ENCODE results near the gene NOXO1. TPM values are rescaled to one million over a fixed set of nuclear protein-coding genes. Genes with fewer than 3 reads are reported as not detected.

The NOXO1 gene
- total RNA-seq, 2 donors from 2014 or later: 0.42 TPM; not detected in 1

- Mint-ChIP-seq H3K4me3 (peak overlapping the region; percentile 38), H3K27me3 (ENCODE audit: insufficient read depth) (peaks cover 72% of the 10 kb centered on the region), H3K4me1 (peaks cover 2% of the 10 kb centered on the region), H3K27ac (no peak overlapping the region), H3K9me3 (no peaks in the 10 kb centered on the region), H3K36me3 (ENCODE audit: low read depth) (no peaks in the 10 kb centered on the region)
- Histone ChIP-seq H3K36me3 (ENCODE audit: control insufficient read depth, insufficient read depth, low read length) (no peaks in the 10 kb centered on the region), H3K27me3 (ENCODE audit: control insufficient read depth, insufficient read depth, low read length, poor library complexity, severe bottlenecking) (peaks cover 44% of the 10 kb centered on the region), H3K9ac (ENCODE audit: extremely low read depth, low read length, poor library complexity, severe bottlenecking) (no peak overlapping the region), H3K27ac (ENCODE audit: low read depth, low read length) (no peak overlapping the region), H3K4me3 (ENCODE audit: low read length) (peak overlapping the region; percentile 29), H3K9me3 (ENCODE audit: control insufficient read depth, low read length) (no peaks in the 10 kb centered on the region), H3K4me1 (ENCODE audit: control insufficient read depth, insufficient read depth, low read length) (no peaks in the 10 kb centered on the region)
- peak; percentile 75 for DNase-seq
- no peak for TF ChIP-seq CTCF (conservative IDR thresholded peaks at IDR 0.05)
- 3 to 6% methylated on average over 35 to 96 of the region's 96 CpGs for WGBS, 2 experiments (ENCODE audit: insufficient coverage in 1 of 2, insufficient read length in 1 of 2)
These were observed 38.9 kb upstream of the NOXO1 start for GRCh38 chr16:2019921-2020831.

- peaks cover 2% of the 10 kb centered on the region for H3K4me1 Mint-ChIP-seq
- no peaks in the 10 kb centered on the region for H3K9me3 ChIP-seq (ENCODE audit: control insufficient read depth, low read length)
- WGBS, 2 experiments (ENCODE audit: insufficient coverage in 1 of 2, insufficient read length in 1 of 2): 1 to 15% methylated on average over 15 to 33 of the region's 33 CpGs
- peak within 1 kb of the TSS; percentile 38 for H3K4me3 Mint-ChIP-seq
- no peak within 1 kb of the TSS for H3K27ac ChIP-seq (ENCODE audit: low read depth, low read length)
- no peaks in the 10 kb centered on the region for H3K9me3 Mint-ChIP-seq
- H3K27me3 Mint-ChIP-seq (ENCODE audit: insufficient read depth): peaks cover 69% of the 10 kb centered on the region
- DNase-seq: peak; percentile 77
- H3K9ac ChIP-seq (ENCODE audit: extremely low read depth, low read length, poor library complexity, severe bottlenecking): no peak within 1 kb of the TSS
- peak; percentile 33 for TF ChIP-seq CTCF (conservative IDR thresholded peaks at IDR 0.05)
- no peaks in the 10 kb centered on the region for H3K36me3 Mint-ChIP-seq (ENCODE audit: low read depth)
- H3K4me3 ChIP-seq (ENCODE audit: low read length): peak within 1 kb of the TSS; percentile 29
- no peaks in the 10 kb centered on the region for H3K36me3 ChIP-seq (ENCODE audit: control insufficient read depth, insufficient read depth, low read length)
- H3K27ac Mint-ChIP-seq: no peak within 1 kb of the TSS
- H3K27me3 ChIP-seq (ENCODE audit: control insufficient read depth, insufficient read depth, low read length, poor library complexity, severe bottlenecking): peaks cover 44% of the 10 kb centered on the region
- no peaks in the 10 kb centered on the region for H3K4me1 ChIP-seq (ENCODE audit: control insufficient read depth, insufficient read depth, low read length)
These were observed 38.2 kb upstream of the NOXO1 start, which contains the start of gene NPW for GRCh38 chr16:2019518-2019920. NPW (plus strand) TSS chr16:2019785.

GRCh38 chr16:2016407-2016922, 35.2 kb upstream of the NOXO1 start:
- DNase-seq: no peak
- Histone ChIP-seq H3K27ac (ENCODE audit: low read depth, low read length) (no peak overlapping the region), H3K9me3 (ENCODE audit: control insufficient read depth, low read length) (no peaks in the 10 kb centered on the region), H3K4me3 (ENCODE audit: low read length) (no peak overlapping the region), H3K4me1 (ENCODE audit: control insufficient read depth, insufficient read depth, low read length) (no peaks in the 10 kb centered on the region), H3K9ac (ENCODE audit: extremely low read depth, low read length, poor library complexity, severe bottlenecking) (no peak overlapping the region), H3K36me3 (ENCODE audit: control insufficient read depth, insufficient read depth, low read length) (no peaks in the 10 kb centered on the region), H3K27me3 (ENCODE audit: control insufficient read depth, insufficient read depth, low read length, poor library complexity, severe bottlenecking) (peaks cover 39% of the 10 kb centered on the region)
- H3K36me3 Mint-ChIP-seq (ENCODE audit: low read depth): no peaks in the 10 kb centered on the region
- H3K9me3 Mint-ChIP-seq: no peaks in the 10 kb centered on the region
- peak; percentile 74 for TF ChIP-seq CTCF (conservative IDR thresholded peaks at IDR 0.05)
- 61 to 73% methylated on average over 7 to 13 of the region's 13 CpGs for WGBS, 2 experiments (ENCODE audit: insufficient coverage in 1 of 2, insufficient read length in 1 of 2)
- no peak overlapping the region for H3K4me3 Mint-ChIP-seq
- peaks cover 48% of the 10 kb centered on the region for H3K27me3 Mint-ChIP-seq (ENCODE audit: insufficient read depth)
- H3K4me1 Mint-ChIP-seq: no peaks in the 10 kb centered on the region
- H3K27ac Mint-ChIP-seq: no peak overlapping the region
